K562 (cell line): ENCODE data around the gene SAMD4A. TPM values are rescaled to one million over a fixed set of nuclear protein-coding genes. Genes with fewer than 3 reads are reported as not detected.

Experiments used
- ATAC-seq: fragments of 200-7000 bp; cut with Tn5 transposase; 3 replicates; pipeline ENCODE4 v1.9.1; 2020; ENCODE audit warnings: moderate library complexity
- BruUV-seq: library from RNA; stranded (reverse); fragments of 400-500 nt; replicated peaks from 2 replicates; lab custom pipeline; 2021; lab: Mats Ljungman, UMichigan
- CTCF ChIA-PET: fragments of 300-600 bp; formaldehyde crosslinking; extraction: SDS; loops from one replicate; lab custom pipeline; 2021; ENCODE audit warnings: low intra/inter-chr PET ratio; lab: Yijun Ruan, JAX
- POLR2A ChIA-PET: fragments of 300-600, 350-650 bp; sonication (Branson Sonifier 250); formaldehyde crosslinking; extraction: SDS; loops from one replicate; lab custom pipeline; 2021; ENCODE audit warnings: antibody characterized with exemption, inconsistent platforms; lab: Yijun Ruan, JAX
- DNase-seq, 4 experiments: peaks; one replicate each; pipeline versions ENCODE4 v3.0.0 to v3.0.0-alpha.2; 2011 to 2018; ENCODE audit warnings: low spot score in 3 of 4, mixed read lengths in 3 of 4; ENCODE audit errors: extremely low read depth in 1 of 4
- FAIRE-seq: peaks from 2 replicates; lab custom pipeline; 2011; peaks lifted over from hg19 to GRCh38; lab: Jason Lieb, UNC
- H2AFZ ChIP-seq: 2 replicates; pipeline ENCODE4 v1.6.0; 2011; ENCODE audit warnings: low read depth, low read length, control low read depth, inconsistent platforms
- H3K27ac ChIP-seq: fragments of 200-600 bp; 3 replicates; pipeline ENCODE4 v1.8.0; 2011; ENCODE audit warnings: low read depth, mild to moderate bottlenecking, control low read depth, inconsistent platforms, low read length, moderate library complexity, mixed read lengths; ENCODE audit errors: extremely low read depth
- H3K27me3 ChIP-seq, 2 experiments: fragments of 300-600 bp in 1 of 2; 2 replicates in 1 of 2; 3 replicates in 1 of 2; pipeline versions ENCODE4 v1.6.0 to v1.8.0; 2011; ENCODE audit warnings: inconsistent platforms in 2 of 2, low read length in 2 of 2, mild to moderate bottlenecking in 1 of 2, mixed read lengths in 1 of 2, moderate library complexity in 1 of 2; ENCODE audit not compliant: control insufficient read depth in 2 of 2, insufficient read depth in 2 of 2
- H3K36me3 ChIP-seq: fragments of 300-600 bp; 3 replicates; pipeline ENCODE4 v1.8.0; 2011; ENCODE audit warnings: mild to moderate bottlenecking, low read length, inconsistent platforms; ENCODE audit not compliant: control insufficient read depth, insufficient read depth
- H3K4me1 ChIP-seq, 2 experiments: fragments of 200-600 bp in 1 of 2; replicated peaks in 1 of 2; 2 replicates in 1 of 2; 3 replicates in 1 of 2; pipeline versions ENCODE4 v1.5.1 to v1.8.0; 2011; ENCODE audit warnings: inconsistent platforms in 2 of 2, low read length in 2 of 2, mild to moderate bottlenecking in 1 of 2, mixed read lengths in 1 of 2, moderate library complexity in 1 of 2; ENCODE audit not compliant: control insufficient read depth in 2 of 2, insufficient read depth in 2 of 2
- H3K4me2 ChIP-seq: 2 replicates; pipeline ENCODE4 v1.6.1; 2011; ENCODE audit warnings: low read length, control low read depth, inconsistent platforms, mixed read lengths; ENCODE audit not compliant: insufficient read depth
- H3K4me3 ChIP-seq: fragments of 200-600 bp; sonication (generic), shearing (Covaris generic); 2 replicates; pipeline ENCODE4 v1.5.1; 2016; ENCODE audit warnings: control low read depth, inconsistent platforms
- H3K79me2 ChIP-seq: fragments of 200-600 bp; 3 replicates; pipeline ENCODE4 v1.8.0; 2011; ENCODE audit warnings: low read length, inconsistent platforms; ENCODE audit not compliant: control insufficient read depth, insufficient read depth
- H3K9ac ChIP-seq, 2 experiments: 2 replicates each; pipeline versions ENCODE4 v1.6.0 to v1.6.1; 2011; ENCODE audit warnings: low read depth in 2 of 2, low read length in 2 of 2, control low read depth in 1 of 2, inconsistent platforms in 1 of 2, mild to moderate bottlenecking in 1 of 2, mixed read lengths in 1 of 2; ENCODE audit not compliant: insufficient read depth in 1 of 2
- H3K9me1 ChIP-seq: one replicate; pipeline ENCODE4 v1.6.0; 2011; ENCODE audit warnings: inconsistent platforms, mild to moderate bottlenecking, low read length, moderate library complexity; ENCODE audit not compliant: control insufficient read depth, insufficient read depth
- H3K9me3 ChIP-seq: replicated peaks from 2 replicates; pipeline ENCODE4 v1.5.1; 2011; ENCODE audit warnings: low read depth, low read length, inconsistent platforms; ENCODE audit not compliant: control insufficient read depth, insufficient read depth
- H4K20me1 ChIP-seq: replicated peaks from 2 replicates; pipeline ENCODE4 v1.6.1; 2011; ENCODE audit warnings: low read length, inconsistent platforms, mixed read lengths; ENCODE audit not compliant: control insufficient read depth, insufficient read depth
- CBX1 ChIP-seq: sonication (generic); IDR thresholded peaks from 2 replicates; pipeline ENCODE4 v1.6.1; 2016; ENCODE audit warnings: antibody characterized with exemption, low read depth, mild to moderate bottlenecking
- ESRRB ChIP-seq: fragments of 250-450 bp; sonication (Bioruptor Pico); IDR thresholded peaks from 2 replicates; pipeline ENCODE4 v1.5.0; 2020; ENCODE audit warnings: mild to moderate bottlenecking, moderate library complexity, borderline replicate concordance
- HDAC2 ChIP-seq: fragments of 450-650 bp; IDR thresholded peaks from 2 replicates; pipeline ENCODE4 v1.6.1; 2016; ENCODE audit warnings: mild to moderate bottlenecking
- NFIC ChIP-seq: fragments of 450-650 bp; IDR thresholded peaks from 2 replicates; pipeline ENCODE4 v1.6.1; 2017; ENCODE audit warnings: mild to moderate bottlenecking, inconsistent platforms
- PHF20 ChIP-seq: fragments of 450-650 bp; IDR thresholded peaks from 2 replicates; pipeline ENCODE4 v1.6.1; 2018; ENCODE audit not compliant: partially characterized antibody
- SOX6 ChIP-seq: fragments of 450-650 bp; IDR thresholded peaks from 2 replicates; pipeline ENCODE4 v1.6.1; 2014; ENCODE audit warnings: mild to moderate bottlenecking
- ZNF146 ChIP-seq: IDR thresholded peaks from one replicate; pipeline ENCODE4 v1.6.1; 2018; ENCODE audit warnings: missing compliant biosample characterization; ENCODE audit not compliant: unreplicated experiment
- WGBS: fragments of 100-300 bp; shearing (Covaris generic); methylation state at CpG from one replicate; pipeline ENCODE4 v1.1.6; 2016; ENCODE audit warnings: low coverage, mixed read lengths; ENCODE audit not compliant: insufficient coverage; ENCODE audit errors: missing lambda C conversion rate; 5-methylcytosine and 5-hydroxymethylcytosine counted together
- in situ Hi-C: fragments of 300-500 bp; cut with MboI; formaldehyde crosslinking; loops from 4 replicates; pipeline ENCODE4 v1.15.0; 2018; ENCODE audit warnings: inconsistent platforms, mixed read lengths
- intact Hi-C: fragments of 100-400 bp; cut with micrococcal nuclease; formaldehyde crosslinking; loops from 2 replicates; pipeline ENCODE4 v1.14.2; 2022
- polyA plus RNA-seq, 8 experiments: library from polyadenylated mRNA; depleted of rRNA in 4 of 8; stranded (reverse) in 5 of 8; unstranded in 3 of 8; fragments of >200 nt; fragmentation: Nextera tagmentation in 2 of 8; fragmentation: Illumina TruSeq in 1 of 8; extraction: Ambion mirVana in 2 of 8; extraction: Trizol in 1 of 8; gene quantifications; 2 replicates each; pipeline versions ENCODE4 v1.2.1 to v1.2.3, GENCODE V29; 2011 to 2014; ENCODE audit warnings: inconsistent platforms in 1 of 8, missing spikeins in 1 of 8
- total RNA-seq, 7 experiments: library from RNA; depleted of rRNA in 6 of 7; stranded (reverse); fragments of >200 nt in 6 of 7; fragmentation: Illumina TruSeq in 2 of 7; extraction: Trizol in 2 of 7; gene quantifications; 2 replicates each; pipeline versions ENCODE4 v1.2.1 to v1.2.3, GENCODE V29; 2011 to 2021; ENCODE audit warnings: low replicate concordance in 1 of 7
- TF ChIP-seq, protein P1 (sequence below), 2 experiments: fragments of 450-650 bp in 1 of 2; IDR thresholded peaks; 2 replicates each; pipeline ENCODE4 v1.6.1; 2011 to 2017; ENCODE audit warnings: low read depth in 2 of 2, antibody characterized with exemption in 1 of 2, borderline replicate concordance in 1 of 2, low read length in 1 of 2, mild to moderate bottlenecking in 1 of 2, mixed read lengths in 1 of 2; ENCODE audit not compliant: control insufficient read depth in 1 of 2
- TF ChIP-seq, protein P2 (sequence below): fragments of 250-450 bp; sonication (Bioruptor Pico); IDR thresholded peaks from 2 replicates; pipeline ENCODE4 v1.8.0; 2021; ENCODE audit warnings: mild to moderate bottlenecking, moderate library complexity
- TF ChIP-seq, protein P3 (sequence below), 2 experiments: IDR thresholded peaks; 2 replicates each; pipeline ENCODE4 v1.6.1; 2012; ENCODE audit warnings: improper control_type of control experiment in 2 of 2, low read depth in 2 of 2, low read length in 2 of 2, borderline replicate concordance in 1 of 2

The SAMD4A gene
- total and polyA plus RNA-seq, 9 of the 15 experiments (the other 6 are each of a cell fraction or from before 2014, with no cell fraction given) = 0.66 to 6.8 (median 3.3) TPM

DNA sequence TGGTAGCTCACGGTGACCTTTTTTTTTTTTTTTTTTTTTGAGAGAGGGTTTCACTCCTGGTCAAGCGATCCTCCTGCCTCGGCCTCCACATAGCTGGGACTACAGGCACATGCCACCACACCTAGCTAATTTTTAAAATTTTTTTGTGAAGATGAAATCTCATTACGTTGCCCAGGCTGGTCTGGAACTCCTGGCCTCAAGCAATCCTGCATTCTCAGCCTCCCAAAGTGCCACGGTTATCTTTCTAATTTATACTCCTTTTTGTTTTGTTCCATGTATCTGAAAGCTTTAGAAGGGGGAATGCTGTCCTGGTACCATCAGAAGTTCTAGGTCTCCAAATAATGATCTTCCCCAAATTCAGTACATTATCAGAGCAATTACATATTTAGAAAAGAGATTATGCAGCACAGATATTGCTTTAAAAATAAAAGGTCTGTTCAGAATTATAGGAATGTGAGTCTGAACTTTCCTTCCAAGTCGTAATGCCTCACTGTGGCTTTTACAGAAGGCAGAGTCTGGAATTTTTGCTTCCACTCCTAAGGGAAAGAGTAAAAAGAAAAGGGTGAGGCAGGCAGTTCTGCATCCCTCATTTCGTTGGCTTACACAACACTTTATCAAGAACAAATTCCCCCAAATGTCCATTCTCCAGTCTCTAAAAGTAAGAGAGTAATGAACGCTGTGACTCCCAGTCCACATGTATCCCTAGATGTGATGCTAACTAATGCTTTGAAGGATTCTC, 262.7 kb downstream of the SAMD4A start (continued):
- TF ChIP-seq, protein P1, sequence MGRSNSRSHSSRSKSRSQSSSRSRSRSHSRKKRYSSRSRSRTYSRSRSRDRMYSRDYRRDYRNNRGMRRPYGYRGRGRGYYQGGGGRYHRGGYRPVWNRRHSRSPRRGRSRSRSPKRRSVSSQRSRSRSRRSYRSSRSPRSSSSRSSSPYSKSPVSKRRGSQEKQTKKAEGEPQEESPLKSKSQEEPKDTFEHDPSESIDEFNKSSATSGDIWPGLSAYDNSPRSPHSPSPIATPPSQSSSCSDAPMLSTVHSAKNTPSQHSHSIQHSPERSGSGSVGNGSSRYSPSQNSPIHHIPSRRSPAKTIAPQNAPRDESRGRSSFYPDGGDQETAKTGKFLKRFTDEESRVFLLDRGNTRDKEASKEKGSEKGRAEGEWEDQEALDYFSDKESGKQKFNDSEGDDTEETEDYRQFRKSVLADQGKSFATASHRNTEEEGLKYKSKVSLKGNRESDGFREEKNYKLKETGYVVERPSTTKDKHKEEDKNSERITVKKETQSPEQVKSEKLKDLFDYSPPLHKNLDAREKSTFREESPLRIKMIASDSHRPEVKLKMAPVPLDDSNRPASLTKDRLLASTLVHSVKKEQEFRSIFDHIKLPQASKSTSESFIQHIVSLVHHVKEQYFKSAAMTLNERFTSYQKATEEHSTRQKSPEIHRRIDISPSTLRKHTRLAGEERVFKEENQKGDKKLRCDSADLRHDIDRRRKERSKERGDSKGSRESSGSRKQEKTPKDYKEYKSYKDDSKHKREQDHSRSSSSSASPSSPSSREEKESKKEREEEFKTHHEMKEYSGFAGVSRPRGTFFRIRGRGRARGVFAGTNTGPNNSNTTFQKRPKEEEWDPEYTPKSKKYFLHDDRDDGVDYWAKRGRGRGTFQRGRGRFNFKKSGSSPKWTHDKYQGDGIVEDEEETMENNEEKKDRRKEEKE (IDR thresholded peaks at IDR 0.05; ENCODE audit: borderline replicate concordance in 1 of 2, control insufficient read depth in 1 of 2, low read depth in 2 of 2, low read length in 1 of 2) = no peak
- TF ChIP-seq, protein P2, sequence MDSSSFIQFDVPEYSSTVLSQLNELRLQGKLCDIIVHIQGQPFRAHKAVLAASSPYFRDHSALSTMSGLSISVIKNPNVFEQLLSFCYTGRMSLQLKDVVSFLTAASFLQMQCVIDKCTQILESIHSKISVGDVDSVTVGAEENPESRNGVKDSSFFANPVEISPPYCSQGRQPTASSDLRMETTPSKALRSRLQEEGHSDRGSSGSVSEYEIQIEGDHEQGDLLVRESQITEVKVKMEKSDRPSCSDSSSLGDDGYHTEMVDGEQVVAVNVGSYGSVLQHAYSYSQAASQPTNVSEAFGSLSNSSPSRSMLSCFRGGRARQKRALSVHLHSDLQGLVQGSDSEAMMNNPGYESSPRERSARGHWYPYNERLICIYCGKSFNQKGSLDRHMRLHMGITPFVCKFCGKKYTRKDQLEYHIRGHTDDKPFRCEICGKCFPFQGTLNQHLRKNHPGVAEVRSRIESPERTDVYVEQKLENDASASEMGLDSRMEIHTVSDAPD (CRISPR knock-in tag) = no peak
- no peak for TF ChIP-seq HDAC2

DNA sequence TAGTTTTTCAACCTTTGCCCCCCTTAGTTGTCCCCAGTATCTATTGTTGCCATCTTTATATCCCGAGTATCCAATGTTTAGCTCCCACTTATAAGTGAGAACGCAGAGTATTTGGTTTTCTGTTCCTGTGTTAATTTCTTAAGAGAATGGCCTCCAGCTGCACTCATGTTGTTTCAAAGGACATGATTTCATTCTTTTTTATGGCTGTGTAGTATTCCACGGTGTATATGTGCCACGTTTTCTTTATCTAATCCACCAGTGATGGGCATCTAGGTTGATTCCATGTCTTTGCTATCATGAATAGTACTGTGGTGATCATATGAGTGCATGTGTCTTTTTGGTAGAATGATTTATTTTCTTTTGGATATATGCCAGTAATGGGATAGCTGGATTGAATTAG, 263.7 kb downstream of the SAMD4A start:
- POLR2A ChIA-PET = no interaction called here
- CTCF ChIA-PET = no interaction called here
- H3K9me3 ChIP-seq = no peaks in the 10 kb centered on the region
- ATAC-seq (no peak), FAIRE-seq (no peak), DNase-seq (no peak)
- no peak overlapping the region for H2AFZ ChIP-seq
- in situ Hi-C loops (no loop called here), intact Hi-C loops (no loop called here)
- H4K20me1 ChIP-seq = no peaks in the 10 kb centered on the region
- H3K4me2 ChIP-seq = no peak overlapping the region
- 5% methylated on average over 4 of the region's 4 CpGs for WGBS
- H3K4me3 ChIP-seq = no peak overlapping the region
- no peaks in the 10 kb centered on the region for H3K9me1 ChIP-seq
- H3K79me2 ChIP-seq = no peaks in the 10 kb centered on the region
- H3K4me1 ChIP-seq = no peaks in the 10 kb centered on the region
- H3K36me3 ChIP-seq = no peaks in the 10 kb centered on the region
- no peak overlapping the region for H3K27ac ChIP-seq
- no TSS peak for BruUV-seq
- H3K27me3 ChIP-seq = peaks cover 3 to 4% of the 10 kb centered on the region in 2 experiments; a peak in 3 of 5 replicates
- no peak overlapping the region for H3K9ac ChIP-seq
- TF ChIP-seq PHF20 (no peak), NFIC (peak; percentile 42; the same call in 1 of the 2 replicates), CBX1 (no peak), ZNF146 (peak; percentile 64), ESRRB (CRISPR knock-in tag) (no peak), SOX6 (no peak)
- TF ChIP-seq, protein P3, sequence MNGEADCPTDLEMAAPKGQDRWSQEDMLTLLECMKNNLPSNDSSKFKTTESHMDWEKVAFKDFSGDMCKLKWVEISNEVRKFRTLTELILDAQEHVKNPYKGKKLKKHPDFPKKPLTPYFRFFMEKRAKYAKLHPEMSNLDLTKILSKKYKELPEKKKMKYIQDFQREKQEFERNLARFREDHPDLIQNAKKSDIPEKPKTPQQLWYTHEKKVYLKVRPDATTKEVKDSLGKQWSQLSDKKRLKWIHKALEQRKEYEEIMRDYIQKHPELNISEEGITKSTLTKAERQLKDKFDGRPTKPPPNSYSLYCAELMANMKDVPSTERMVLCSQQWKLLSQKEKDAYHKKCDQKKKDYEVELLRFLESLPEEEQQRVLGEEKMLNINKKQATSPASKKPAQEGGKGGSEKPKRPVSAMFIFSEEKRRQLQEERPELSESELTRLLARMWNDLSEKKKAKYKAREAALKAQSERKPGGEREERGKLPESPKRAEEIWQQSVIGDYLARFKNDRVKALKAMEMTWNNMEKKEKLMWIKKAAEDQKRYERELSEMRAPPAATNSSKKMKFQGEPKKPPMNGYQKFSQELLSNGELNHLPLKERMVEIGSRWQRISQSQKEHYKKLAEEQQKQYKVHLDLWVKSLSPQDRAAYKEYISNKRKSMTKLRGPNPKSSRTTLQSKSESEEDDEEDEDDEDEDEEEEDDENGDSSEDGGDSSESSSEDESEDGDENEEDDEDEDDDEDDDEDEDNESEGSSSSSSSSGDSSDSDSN (IDR thresholded peaks at IDR 0.05; ENCODE audit: borderline replicate concordance in 1 of 2, low read depth in 2 of 2, low read length in 2 of 2) = no peak
